Cortex of kidney (tissue), 1 donor: ENCODE data around the gene HPCAL1.

Source experiments
- DNase-seq: peaks from one replicate; lab custom pipeline; 2025; lab: John Stamatoyannopoulos, UW

Gene HPCAL1

GRCh38 chr2:10269711-10270610, 32.7 kb upstream of the HPCAL1 start:
- no peak for DNase-seq

- DNase-seq = no peak
Observed at GRCh38 chr2:10271509-10271908, 31.2 kb upstream of the HPCAL1 start.

- DNase-seq = no peak
Observed at GRCh38 chr2:10271946-10272345, 30.8 kb upstream of the HPCAL1 start.

- no peak for DNase-seq
Observed at GRCh38 chr2:10272464-10272863, 30.2 kb upstream of the HPCAL1 start.

- DNase-seq = no peak
Observed at GRCh38 chr2:10273215-10274175, 29.2 kb upstream of the HPCAL1 start.

GRCh38 chr2:10274376-10274775, 28.3 kb upstream of the HPCAL1 start:
- DNase-seq = no peak

- DNase-seq = no peak
Observed at GRCh38 chr2:10274983-10275802, 27.5 kb upstream of the HPCAL1 start.

- no peak for DNase-seq
Observed at GRCh38 chr2:10276481-10277292, 26.0 kb upstream of the HPCAL1 start.

GRCh38 chr2:10277293-10278028, 25.2 kb upstream of the HPCAL1 start:
- DNase-seq = no peak

GRCh38 chr2:10278029-10278762, 24.5 kb upstream of the HPCAL1 start:
- no peak for DNase-seq

GRCh38 chr2:10278763-10279471, 23.8 kb upstream of the HPCAL1 start:
- DNase-seq = no peak

- DNase-seq = no peak
Observed at GRCh38 chr2:10279472-10279870, 23.2 kb upstream of the HPCAL1 start.

GRCh38 chr2:10279946-10280463, 22.7 kb upstream of the HPCAL1 start:
- DNase-seq = no peak

GRCh38 chr2:10281891-10282290, 20.8 kb upstream of the HPCAL1 start:
- DNase-seq = no peak

GRCh38 chr2:10282611-10283105, 20.0 kb upstream of the HPCAL1 start:
- DNase-seq = no peak

- DNase-seq = no peak
Observed at GRCh38 chr2:10283106-10284062, 19.3 kb upstream of the HPCAL1 start.
